Measurements from ENCODE around the gene BLVRA.

BLVRA gene

DNA sequence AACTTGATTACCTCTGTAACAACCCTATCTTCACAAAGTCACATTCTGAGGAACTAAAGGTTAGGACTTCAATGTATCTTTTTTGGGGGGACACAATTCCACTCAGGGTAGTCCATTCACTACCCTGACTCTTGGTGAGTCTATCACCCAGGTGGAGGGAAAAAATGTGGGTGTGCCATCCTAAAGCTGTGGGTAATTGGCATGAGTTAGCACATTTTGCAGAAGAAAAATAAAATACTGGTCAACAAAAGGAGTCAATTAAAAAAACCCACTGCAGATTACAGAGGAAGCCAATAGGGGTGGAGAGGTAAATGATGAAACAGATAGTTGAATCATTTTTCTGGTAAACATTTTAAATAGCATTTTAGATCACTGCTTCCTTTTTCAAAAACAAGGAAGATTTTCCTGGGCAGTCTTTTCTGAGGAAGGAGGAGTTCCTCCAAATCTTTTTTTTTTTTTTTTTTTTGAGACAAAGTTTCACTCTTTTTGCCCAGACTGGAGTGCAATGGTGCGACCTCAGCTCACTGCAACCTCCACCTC, 5.1 kb upstream of the BLVRA start:
- no peak for ATAC-seq
- no peak for TF ChIP-seq ZNF8 (CRISPR knock-in tag; IDR thresholded peaks at IDR 0.05)
- TF ChIP-seq ZC3H10 (CRISPR knock-in tag; IDR thresholded peaks at IDR 0.05): no peak
- no peak for TF ChIP-seq CSRNP3 (CRISPR knock-in tag; IDR thresholded peaks at IDR 0.05)
- TF ChIP-seq RARB (CRISPR knock-in tag; IDR thresholded peaks at IDR 0.05): no peak
- TF ChIP-seq, protein P1, sequence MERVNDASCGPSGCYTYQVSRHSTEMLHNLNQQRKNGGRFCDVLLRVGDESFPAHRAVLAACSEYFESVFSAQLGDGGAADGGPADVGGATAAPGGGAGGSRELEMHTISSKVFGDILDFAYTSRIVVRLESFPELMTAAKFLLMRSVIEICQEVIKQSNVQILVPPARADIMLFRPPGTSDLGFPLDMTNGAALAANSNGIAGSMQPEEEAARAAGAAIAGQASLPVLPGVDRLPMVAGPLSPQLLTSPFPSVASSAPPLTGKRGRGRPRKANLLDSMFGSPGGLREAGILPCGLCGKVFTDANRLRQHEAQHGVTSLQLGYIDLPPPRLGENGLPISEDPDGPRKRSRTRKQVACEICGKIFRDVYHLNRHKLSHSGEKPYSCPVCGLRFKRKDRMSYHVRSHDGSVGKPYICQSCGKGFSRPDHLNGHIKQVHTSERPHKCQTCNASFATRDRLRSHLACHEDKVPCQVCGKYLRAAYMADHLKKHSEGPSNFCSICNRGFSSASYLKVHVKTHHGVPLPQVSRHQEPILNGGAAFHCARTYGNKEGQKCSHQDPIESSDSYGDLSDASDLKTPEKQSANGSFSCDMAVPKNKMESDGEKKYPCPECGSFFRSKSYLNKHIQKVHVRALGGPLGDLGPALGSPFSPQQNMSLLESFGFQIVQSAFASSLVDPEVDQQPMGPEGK (CRISPR knock-in tag; IDR thresholded peaks at IDR 0.05; ENCODE audit: borderline replicate concordance): no peak
- TF ChIP-seq ARNTL (CRISPR knock-in tag; IDR thresholded peaks at IDR 0.05; ENCODE audit: borderline replicate concordance, low read depth): no peak
- no peak for TF ChIP-seq GLIS3 (CRISPR knock-in tag; IDR thresholded peaks at IDR 0.05)
- TF ChIP-seq SNAI2 (CRISPR knock-in tag; IDR thresholded peaks at IDR 0.05): no peak
- no peak for TF ChIP-seq TOX (CRISPR knock-in tag; IDR thresholded peaks at IDR 0.05; ENCODE audit: borderline replicate concordance)
- no peak for TF ChIP-seq TCF4 (CRISPR knock-in tag; IDR thresholded peaks at IDR 0.05; ENCODE audit: borderline replicate concordance)
- TF ChIP-seq ESRRG (CRISPR knock-in tag; IDR thresholded peaks at IDR 0.05): no peak
- TF ChIP-seq CSDC2 (CRISPR knock-in tag; IDR thresholded peaks at IDR 0.05): no peak
- TF ChIP-seq, protein P2, sequence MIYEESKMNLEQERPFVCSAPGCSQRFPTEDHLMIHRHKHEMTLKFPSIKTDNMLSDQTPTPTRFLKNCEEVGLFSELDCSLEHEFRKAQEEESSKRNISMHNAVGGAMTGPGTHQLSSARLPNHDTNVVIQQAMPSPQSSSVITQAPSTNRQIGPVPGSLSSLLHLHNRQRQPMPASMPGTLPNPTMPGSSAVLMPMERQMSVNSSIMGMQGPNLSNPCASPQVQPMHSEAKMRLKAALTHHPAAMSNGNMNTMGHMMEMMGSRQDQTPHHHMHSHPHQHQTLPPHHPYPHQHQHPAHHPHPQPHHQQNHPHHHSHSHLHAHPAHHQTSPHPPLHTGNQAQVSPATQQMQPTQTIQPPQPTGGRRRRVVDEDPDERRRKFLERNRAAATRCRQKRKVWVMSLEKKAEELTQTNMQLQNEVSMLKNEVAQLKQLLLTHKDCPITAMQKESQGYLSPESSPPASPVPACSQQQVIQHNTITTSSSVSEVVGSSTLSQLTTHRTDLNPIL (CRISPR knock-in tag; IDR thresholded peaks at IDR 0.05; ENCODE audit: low read depth): no peak
- no peak for TF ChIP-seq ZNF70 (CRISPR knock-in tag; IDR thresholded peaks at IDR 0.05)
- no peak for TF ChIP-seq ZNF565 (CRISPR knock-in tag; conservative IDR thresholded peaks at IDR 0.05; ENCODE audit: low read depth)
- TF ChIP-seq ZFP3 (CRISPR knock-in tag; IDR thresholded peaks at IDR 0.05): no peak
- TF ChIP-seq BACH2 (CRISPR knock-in tag; IDR thresholded peaks at IDR 0.05; ENCODE audit: borderline replicate concordance): no peak
- TF ChIP-seq PPARA (CRISPR knock-in tag; IDR thresholded peaks at IDR 0.05; ENCODE audit: borderline replicate concordance): no peak
- TF ChIP-seq OSR1 (CRISPR knock-in tag; IDR thresholded peaks at IDR 0.05): no peak

- ATAC-seq: no peak
- TF ChIP-seq, protein P1 (CRISPR knock-in tag; IDR thresholded peaks at IDR 0.05; ENCODE audit: borderline replicate concordance): no peak
- TF ChIP-seq RARB (CRISPR knock-in tag; IDR thresholded peaks at IDR 0.05) (no peak), TOX (CRISPR knock-in tag; IDR thresholded peaks at IDR 0.05; ENCODE audit: borderline replicate concordance) (no peak), ZFP3 (CRISPR knock-in tag; IDR thresholded peaks at IDR 0.05) (no peak), OSR1 (CRISPR knock-in tag; IDR thresholded peaks at IDR 0.05) (no peak), ZNF565 (CRISPR knock-in tag; conservative IDR thresholded peaks at IDR 0.05; ENCODE audit: low read depth) (no peak), PPARA (CRISPR knock-in tag; IDR thresholded peaks at IDR 0.05; ENCODE audit: borderline replicate concordance) (no peak), ZC3H10 (CRISPR knock-in tag; IDR thresholded peaks at IDR 0.05) (no peak)
- TF ChIP-seq, protein P3, sequence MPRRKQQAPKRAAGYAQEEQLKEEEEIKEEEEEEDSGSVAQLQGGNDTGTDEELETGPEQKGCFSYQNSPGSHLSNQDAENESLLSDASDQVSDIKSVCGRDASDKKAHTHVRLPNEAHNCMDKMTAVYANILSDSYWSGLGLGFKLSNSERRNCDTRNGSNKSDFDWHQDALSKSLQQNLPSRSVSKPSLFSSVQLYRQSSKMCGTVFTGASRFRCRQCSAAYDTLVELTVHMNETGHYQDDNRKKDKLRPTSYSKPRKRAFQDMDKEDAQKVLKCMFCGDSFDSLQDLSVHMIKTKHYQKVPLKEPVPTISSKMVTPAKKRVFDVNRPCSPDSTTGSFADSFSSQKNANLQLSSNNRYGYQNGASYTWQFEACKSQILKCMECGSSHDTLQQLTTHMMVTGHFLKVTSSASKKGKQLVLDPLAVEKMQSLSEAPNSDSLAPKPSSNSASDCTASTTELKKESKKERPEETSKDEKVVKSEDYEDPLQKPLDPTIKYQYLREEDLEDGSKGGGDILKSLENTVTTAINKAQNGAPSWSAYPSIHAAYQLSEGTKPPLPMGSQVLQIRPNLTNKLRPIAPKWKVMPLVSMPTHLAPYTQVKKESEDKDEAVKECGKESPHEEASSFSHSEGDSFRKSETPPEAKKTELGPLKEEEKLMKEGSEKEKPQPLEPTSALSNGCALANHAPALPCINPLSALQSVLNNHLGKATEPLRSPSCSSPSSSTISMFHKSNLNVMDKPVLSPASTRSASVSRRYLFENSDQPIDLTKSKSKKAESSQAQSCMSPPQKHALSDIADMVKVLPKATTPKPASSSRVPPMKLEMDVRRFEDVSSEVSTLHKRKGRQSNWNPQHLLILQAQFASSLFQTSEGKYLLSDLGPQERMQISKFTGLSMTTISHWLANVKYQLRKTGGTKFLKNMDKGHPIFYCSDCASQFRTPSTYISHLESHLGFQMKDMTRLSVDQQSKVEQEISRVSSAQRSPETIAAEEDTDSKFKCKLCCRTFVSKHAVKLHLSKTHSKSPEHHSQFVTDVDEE (CRISPR knock-in tag; IDR thresholded peaks at IDR 0.05): no peak
- TF ChIP-seq, protein P4, sequence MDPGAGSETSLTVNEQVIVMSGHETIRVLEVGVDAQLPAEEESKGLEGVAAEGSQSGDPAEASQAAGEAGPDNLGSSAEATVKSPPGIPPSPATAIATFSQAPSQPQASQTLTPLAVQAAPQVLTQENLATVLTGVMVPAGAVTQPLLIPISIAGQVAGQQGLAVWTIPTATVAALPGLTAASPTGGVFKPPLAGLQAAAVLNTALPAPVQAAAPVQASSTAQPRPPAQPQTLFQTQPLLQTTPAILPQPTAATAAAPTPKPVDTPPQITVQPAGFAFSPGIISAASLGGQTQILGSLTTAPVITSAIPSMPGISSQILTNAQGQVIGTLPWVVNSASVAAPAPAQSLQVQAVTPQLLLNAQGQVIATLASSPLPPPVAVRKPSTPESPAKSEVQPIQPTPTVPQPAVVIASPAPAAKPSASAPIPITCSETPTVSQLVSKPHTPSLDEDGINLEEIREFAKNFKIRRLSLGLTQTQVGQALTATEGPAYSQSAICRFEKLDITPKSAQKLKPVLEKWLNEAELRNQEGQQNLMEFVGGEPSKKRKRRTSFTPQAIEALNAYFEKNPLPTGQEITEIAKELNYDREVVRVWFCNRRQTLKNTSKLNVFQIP (CRISPR knock-in tag; IDR thresholded peaks at IDR 0.05; ENCODE audit: borderline replicate concordance, low read depth): no peak
Observed at GRCh38 chr7:43753843-43754242, 4.6 kb upstream of the BLVRA start.

Data from SK-N-SH treated with all-trans-retinoic acid at 6 μM for 48 hours (cell line).